ENCODE results near the gene FLT4.
A peak's percentile ranks its signal among the peaks of the same experiment; 100 is the strongest.
"Not testable (repeated sequence)": the region's sequence is repeated elsewhere in the genome, so short reads cannot be mapped to it uniquely, and the experiment has no call there.

The FLT4 gene

DNA sequence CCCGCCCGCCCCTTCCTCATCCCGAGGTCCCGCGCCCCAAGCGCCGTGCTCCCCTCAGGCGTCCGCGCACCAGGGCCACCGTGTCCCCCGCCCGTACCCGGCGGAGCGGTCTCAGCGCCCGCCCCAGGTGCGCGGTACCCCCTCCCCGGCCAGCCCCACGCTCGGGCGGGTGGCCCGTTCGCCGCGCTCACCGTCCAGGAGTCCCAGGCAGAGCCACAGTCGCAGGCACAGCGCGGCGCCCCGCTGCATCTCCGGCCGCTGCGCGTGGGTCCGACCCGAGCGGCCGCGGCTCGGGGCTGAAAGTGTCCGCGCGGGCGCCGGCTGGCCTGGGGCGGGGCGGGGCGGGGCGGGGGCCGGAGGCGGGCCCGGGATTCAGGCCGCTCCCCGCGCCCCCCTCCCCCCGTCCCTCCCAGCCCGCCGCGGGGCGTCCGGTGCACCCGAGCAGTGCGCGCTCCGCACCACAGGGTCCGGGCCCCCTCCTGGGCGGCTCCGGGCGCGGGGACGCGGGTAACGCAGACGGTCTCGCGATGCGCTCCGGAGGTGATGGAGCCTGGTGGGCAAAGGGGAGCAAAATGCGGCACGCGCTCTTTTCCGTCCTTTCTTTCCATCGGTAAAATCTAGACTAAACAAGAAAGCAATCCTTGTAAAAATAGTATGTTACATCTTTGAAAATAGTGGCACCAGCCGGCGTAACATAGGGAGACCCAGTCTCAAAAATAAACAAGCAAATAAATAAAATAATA is at the start of gene FLT4:
Gene FLT4 (minus strand): TSS at position 304 of the 743 bp plus-strand sequence. CDS start 55 bp downstream, at position 249.
- DNase-seq (ENCODE audit: low read depth): no peak

DNA sequence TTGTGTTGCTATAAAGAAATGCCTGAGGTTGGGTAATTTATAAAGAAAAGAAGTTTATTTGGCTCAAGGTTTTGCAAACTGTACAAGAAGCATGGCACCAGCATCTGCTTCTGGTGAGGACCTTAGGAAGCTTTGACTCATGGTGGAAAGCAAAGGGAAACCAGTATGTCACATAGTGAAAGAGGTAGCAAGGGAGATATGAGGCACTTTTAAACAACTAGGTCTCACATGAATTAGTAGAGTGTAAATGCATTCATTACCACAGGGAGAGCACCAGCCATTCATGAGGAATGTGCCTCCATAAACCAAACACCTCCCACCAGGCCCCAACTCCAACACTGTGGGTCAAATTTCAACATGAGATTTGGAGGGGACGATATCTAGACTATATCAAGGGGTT is 49.6 kb upstream of the FLT4 start:
- no peak for DNase-seq (ENCODE audit: low read depth)

DNA sequence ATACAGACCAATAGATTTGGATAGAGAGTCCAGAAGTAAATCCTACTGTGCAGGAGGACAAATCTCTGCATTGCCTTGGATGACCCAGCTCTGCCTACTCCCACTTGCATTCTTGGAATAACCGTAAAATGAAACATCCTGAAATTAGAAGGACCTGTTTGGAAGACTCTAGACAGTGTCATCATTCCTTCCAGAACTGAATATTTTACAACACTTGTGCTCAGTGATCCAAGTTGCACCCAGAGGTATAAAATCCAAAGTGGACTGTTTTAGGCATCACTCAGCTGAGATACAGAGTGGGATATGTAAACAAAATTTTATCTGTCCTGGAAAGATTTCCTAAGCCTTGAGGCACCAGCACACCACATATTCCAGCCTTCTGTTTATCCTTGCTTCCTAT is 46.7 kb upstream of the FLT4 start:
- DNase-seq (ENCODE audit: low read depth): no peak

DNA sequence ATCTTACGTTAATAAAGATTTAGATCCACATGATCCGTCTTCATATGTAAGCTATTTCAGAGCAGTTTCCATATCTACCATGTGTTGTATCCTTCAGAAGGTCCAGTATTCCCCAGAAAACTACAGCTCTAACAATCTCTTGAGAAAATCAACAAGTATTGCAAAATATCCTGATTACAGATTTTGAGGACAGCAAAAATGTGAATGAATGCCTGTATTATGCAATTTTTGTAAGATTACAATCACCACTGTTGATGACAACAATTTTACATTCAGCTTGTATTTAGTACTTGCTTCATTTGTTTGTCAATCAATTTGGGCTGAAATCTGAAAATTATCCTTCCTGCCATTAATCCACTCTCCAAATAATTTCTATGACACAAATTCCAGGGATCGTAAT is 43.0 kb upstream of the FLT4 start:
- no peak for DNase-seq (ENCODE audit: low read depth)

DNA sequence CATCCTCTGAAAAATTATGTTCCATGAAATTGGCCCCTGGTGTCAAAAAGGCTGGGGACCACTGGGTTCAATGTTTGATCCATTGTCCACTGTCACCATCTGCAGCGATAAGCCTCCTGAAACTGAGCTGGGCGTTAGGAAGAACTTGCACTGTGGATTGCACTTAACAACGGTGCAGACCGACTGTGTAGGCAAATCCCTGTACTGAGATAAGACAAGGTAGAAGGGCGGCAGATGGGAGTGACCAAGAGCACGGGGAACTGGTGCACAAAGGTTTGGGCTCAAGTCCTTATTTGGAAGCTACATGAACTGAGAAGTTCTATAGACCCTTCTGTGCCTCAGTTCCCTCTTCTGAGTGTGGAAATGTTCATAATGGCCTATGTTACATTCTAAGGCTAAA is 41.6 kb upstream of the FLT4 start:
- DNase-seq (ENCODE audit: low read depth): no peak

DNA sequence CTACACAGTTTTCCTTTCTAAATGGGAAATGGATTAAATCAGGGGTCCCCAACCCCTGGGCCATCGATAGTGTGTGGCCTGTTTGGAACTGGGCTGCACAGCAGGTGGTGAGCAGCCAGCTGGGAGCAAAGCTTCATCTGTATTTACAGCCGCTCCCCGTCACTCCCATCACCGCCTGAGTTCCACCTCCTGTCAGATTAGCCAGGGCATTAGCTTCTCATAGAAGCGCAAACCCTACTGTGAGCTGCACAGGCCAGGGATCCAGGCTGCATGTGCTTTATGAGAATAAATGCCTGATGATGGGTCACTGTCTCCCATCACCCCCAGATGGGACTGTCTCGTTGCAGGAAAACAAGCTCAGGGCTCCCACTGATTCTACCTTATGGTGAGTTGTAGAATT is 41.2 kb upstream of the FLT4 start:
- DNase-seq (ENCODE audit: low read depth): no peak

DNA sequence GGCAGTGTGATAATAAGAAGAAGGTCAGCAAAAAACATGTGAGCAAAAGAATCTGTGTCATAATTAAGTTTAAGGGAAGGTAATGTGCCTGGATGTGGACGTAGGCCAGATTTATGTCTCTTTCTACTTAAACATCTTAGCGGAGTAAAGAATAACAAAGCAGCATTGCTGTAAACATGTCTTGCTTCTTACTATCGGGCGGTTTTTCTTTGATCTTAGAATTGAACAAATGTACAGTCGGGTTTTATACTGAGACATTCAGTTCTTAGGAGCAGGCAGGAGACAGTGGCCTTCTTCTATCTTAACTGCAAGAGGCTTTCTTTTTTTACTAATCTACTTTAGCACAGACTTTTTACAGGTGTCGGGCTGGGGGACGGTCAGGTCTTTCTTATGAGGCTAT is 40.4 kb upstream of the FLT4 start:
- DNase-seq (ENCODE audit: low read depth): no peak

DNA sequence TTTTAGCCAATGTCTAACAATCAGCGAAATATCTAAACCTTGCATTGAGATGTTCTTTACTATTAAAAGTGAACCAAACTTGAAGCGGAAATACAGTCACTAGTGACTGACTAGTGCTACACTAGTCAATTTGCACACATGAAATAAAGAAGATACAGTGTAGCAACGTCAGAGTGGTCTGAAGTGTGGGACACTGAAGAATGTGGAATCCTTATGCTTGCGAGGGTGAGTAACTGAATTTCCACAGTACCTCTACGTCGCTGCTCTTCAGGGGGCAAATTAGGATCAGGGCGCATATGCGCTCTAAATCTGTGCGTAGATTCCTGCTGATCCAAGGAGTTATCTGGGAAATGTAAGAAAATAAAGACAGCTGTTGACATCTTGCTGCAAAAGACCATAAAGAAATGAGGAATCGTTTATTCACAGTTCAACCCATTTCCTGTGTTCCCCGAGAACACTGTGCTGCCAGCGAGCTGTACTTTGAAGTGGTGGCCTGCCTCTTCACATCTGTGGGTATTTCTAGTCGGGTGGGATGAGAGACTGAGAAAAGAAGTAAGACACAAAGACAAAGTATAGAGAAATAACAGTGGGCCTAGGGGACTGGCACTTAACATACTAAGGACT is 39.8 kb upstream of the FLT4 start:
- peak; percentile 26 for DNase-seq (ENCODE audit: low read depth)

DNA sequence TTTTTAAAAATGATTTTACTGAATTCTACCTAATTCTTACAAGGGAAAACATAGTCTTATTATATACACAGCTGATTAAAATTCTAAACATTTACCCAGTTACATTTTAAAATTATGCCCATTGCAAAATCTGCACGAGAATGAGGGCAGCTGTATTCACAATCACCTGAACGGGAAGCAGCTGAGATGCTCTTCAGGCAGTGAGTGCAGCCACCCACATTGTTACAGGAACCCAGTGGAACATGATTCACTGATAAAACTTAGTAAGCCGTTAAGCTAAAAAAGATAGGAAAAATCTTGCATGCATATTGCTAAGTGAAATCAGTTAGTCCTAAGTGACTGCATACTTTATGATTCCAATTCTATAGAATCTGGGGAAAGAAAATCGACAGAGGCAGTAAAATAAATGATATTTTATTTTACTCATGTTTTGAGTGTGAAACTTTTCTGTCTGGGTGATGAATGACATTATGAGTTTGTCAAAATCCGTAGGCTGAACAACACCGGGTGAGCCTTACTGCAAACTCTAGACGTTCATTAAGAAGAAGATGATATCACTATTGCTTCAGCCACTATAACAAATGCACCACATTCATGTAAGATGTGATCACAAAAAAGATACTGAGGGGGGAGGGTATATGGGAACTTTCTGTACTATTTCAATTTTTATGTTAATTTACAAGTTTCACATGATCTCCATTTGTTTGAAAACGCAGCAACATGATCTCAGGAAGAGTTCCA is 39.1 kb upstream of the FLT4 start:
- DNase-seq (ENCODE audit: low read depth): no peak

DNA sequence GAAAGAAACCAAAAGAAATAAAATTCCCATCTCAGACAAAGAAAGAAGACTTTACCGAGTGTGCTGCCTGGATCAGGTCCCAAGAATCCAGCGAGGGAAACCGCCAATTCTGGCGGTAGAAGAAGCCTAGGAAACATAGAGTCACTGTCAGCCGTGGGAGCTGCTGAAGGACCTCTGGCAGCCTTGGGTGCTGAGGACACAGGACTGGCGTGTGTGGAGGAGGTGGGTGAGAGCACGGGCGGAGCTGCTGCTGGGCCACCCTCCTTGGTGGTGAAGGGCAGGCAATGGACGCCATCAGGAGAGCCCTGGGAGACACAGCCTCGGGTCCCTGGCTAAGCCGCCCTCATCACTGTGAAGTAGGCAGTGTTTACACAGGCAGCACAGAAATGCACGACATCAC is 37.4 kb upstream of the FLT4 start:
- DNase-seq (ENCODE audit: low read depth): not testable (repeated sequence)

DNA sequence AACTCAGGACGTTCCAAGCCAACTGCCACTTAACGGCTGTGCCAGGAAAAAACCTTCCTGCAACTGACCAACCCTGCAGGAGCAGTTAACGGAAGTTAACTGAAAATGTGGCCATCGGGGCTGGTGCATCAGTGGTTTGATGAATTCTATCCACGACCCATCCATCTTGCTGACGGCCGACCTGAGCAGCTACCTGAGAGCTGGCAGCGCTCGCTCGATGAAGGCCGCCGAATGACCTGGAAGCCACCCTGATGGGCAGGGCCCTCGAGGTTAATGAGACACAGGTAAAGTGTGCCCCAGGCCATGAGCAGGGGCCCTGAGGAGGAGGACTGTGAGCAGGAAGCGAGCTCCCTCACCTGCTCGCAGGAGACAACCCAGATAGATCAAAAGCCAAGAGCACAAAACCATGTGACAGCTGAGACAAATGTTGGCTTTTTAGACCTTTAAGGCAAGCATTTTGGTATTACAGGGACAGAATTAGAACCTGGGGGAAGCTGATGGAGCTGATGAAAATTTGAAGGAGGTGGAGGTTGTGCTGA is 35.3 kb upstream of the FLT4 start:
- DNase-seq (ENCODE audit: low read depth): no peak

DNA sequence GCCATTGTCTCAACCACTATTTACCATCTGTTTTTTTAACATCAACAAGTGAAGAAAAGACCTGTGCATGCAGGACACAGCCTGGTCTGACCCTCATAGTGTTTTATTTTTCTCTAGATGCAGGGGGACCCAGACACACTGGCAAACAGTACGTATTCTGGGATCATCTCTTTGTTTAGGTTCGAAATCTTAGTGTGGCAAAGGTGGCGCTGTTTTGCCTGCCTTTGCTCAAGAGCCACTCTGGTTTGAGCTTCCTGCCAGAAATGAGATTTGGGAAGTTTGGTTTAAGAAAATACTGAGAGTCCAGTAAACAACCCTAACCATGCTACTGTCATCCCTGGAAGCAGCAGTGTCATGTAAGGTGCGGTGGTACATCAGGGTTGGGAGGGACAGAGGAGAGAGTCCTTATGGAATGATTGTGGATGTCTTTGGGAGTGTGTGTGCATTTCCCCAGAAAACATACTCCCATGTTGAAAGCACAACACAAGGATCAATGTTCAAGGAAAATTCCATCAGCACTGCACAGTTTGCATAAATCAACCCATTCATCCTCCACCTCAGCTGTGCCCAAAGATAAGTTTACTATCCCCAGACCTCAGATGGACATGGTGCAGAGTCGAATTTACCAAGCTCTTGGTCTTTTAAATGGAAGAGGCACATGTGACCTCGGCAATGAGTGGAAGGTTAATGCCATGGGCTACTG is 34.0 kb upstream of the FLT4 start:
- DNase-seq (ENCODE audit: low read depth): no peak

DNA sequence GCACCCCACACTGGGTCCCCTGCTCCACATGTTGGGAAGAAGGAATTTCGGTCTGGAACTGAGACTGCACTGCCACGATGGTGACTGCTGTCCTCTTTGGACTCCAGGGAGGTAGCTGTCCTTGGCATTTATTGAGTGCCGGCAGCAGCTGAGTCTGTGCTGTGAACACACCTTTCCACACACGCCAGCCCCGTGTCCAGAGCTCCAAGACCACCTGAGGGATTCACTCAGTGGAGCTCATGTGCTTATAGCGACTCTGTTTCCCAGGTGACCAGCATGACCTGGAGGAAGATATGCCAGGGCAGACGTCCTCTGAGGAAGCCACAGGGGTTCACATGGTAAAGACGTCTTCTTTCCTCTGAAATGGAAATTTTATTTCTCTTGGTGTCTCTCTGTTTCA is 33.2 kb upstream of the FLT4 start:
- no peak for DNase-seq (ENCODE audit: low read depth)

DNA sequence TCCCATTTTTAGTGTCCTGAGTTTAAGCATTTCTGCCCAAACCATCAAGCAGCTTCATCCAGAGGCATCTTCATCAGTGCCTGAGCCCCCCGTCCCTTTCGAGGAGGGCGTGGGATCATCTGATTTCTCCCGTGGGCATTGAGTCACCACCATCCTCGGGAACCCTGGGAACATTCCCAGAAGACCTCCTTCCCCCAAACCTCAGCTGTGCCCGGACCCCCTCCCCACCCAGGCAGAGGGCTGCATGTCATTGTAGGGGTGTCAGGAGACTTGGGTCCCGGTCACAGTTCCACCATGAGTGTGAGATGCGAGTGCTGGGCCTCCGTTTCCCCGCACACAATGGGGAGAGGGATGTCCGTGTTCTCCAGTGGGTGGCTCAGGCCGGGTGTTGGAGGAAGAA is 32.6 kb upstream of the FLT4 start:
- not testable (repeated sequence) for DNase-seq (ENCODE audit: low read depth)

DNA sequence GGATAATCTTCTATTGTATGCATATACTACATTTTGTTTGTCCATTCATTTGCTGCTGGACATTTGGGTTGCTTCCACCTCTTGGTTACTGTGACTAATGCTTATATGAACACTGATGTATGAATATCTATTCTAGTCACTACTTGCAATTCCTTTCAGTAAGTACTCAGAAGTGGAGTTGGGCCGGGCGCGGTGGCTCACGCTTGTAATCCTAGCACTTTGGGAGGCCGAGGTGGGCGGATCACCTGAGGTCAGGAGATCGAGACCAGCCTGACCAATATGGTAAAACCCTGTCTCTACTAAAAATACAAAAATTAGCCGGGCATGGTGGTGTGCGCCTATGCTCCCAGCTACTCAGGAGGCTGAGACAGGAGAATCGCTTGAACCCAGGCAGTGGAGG is 28.9 kb upstream of the FLT4 start:
- not testable (repeated sequence) for DNase-seq (ENCODE audit: low read depth)

DNA sequence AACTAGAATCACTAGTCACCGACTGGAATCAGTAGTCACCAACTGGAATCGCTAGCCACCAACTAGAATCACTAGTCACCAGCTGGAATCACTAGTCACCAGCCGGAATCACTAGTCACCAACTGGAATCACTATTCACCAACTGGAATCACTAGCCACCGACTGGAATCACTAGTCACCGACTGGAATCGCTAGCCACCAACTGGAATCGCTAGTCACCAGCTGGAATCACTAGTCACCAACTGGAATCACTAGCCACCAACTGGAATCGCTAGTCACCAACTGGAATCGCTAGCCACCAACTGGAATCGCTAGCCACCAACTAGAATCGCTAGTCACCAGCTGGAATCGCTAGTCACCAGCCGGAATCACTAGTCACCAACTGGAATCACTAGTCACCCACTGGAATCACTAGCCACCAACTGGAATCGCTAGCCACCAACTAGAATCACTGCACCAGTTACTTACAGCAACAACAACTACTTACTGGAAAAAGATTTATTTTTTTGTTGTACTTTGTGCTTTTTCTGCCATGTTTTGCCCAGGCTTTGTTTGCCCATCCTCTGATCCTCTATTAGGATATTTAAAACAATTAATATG is 25.7 kb upstream of the FLT4 start:
- no peak for DNase-seq (ENCODE audit: low read depth)

DNA sequence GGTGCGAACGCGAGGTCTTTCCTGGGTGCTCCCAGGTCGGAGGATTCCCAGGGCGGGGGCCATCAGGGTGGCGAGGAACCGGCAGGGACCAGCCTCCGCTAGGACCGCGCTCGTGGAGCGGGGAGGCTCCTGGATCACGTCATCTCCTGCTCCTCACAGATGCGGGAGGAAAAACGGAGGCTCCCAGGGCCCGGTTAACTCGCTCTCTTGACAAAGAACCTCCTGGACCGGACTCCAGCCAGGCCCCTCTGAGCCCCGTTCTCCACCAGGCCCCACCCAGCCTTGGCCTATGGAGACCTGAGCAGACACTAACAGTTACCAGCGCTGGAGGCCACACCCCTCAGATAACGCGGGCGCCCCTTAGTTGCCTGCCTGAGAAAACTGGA is 24.7 kb upstream of the FLT4 start:
- not testable (repeated sequence) for DNase-seq (ENCODE audit: low read depth)

DNA sequence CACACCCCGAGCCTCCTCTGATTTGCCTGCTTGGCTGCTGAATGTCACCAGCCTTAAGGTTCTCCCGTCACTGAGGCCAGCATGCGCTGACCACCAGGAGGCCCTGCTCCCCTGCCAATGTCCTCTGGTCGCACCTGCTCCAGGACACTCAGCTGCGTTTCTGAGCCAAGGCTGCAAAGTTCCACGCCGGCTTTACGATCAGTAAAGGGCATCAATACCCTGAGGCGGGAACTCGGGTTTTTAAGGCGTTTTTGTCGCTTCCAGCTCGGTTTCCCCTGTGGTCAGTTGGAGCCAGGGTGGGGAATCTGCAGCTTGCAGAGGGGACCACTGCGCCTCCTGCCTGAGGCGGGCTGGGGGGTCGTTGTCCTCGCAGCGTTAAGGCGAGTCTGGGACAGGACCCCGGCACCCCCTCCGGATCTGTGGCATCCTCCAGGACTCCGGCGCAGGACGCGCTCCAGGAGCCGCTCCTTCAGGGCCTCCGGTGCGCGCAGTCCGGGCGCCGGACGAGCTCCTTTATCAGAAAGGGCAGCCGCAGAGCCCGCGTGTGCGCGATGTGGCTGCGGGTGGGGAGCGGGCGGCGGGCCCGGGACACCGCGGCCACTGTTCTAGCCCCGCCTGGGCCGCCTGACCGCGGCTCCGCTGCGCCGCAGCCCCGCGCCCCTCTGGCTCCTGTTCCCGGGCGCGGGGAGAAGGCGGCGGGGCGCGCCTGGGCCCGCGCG is 24.1 kb upstream of the FLT4 start:
- no peak for DNase-seq (ENCODE audit: low read depth)

DNA sequence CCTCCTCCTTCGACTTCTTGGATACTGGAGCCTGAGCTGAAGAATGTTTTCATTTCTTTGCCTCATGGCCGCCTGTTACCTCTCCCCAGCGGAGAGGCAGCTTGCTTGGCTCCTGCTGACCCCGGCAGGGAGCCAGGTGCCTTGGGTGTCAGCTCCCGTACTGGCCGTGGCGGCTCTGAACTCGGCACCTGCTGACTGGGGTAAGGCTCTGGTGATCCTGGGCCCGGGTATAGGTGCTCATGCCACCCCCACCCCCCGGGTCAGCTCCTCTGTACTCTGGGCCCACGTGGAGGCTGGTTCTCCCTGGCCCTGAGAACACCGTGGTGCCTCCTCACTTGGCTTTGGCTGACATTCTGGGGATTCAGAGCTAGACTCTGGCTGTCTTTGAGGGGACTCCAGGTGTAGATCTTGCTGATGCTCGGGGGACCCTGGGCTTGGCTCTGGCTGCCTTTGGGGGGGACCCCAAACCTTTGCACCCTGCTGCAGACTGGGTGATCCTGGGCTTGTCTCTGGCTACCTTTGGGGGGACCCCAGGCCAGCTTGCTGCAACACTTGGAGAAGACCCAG is 22.6 kb upstream of the FLT4 start:
- DNase-seq (ENCODE audit: low read depth): not testable (repeated sequence)

DNA sequence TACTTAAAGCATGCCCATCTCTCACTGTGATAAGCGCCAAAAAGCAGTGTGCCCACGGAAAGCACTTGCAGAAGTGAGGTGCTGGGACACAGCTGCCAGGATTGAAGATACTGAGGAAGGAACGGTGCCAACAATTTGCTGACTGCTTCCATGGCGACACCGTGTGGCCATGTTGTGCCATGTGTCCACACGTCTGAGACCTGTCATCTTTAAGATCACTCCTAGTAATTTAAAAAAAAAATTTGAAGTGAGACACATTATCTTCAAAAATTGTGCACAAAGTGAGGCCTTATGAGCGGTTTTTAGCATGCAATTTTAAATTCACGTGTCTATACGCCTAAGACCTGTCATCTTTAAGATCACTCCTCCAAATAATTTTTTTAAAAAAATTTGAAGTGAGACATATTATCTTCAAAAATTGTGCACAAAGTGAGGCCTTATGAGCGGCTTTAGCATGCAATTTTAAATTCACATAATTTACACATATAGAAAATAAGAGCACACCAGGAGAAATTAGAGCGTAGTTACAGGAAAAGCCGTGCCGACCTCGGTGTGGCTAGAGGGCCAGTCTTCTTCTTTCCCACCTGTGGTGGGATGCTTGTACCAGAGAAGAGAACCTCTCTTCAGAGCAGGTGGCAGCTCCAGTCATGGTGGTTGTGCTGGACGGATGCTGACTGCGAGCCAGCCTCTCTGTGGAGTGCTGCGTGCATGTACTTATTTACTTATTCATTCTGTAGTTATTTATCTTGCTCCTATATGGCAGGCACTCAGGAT is 21.4 kb upstream of the FLT4 start:
- peak; percentile 41 for DNase-seq (ENCODE audit: low read depth)

Data from activated T-cell treated with anti-CD3 and anti-CD28 coated beads for 48 hours (primary cell).